Adrenal gland (tissue), 12 donors: ENCODE data around the gene PARP3. TPM values are rescaled to one million over a fixed set of nuclear protein-coding genes. Genes with fewer than 3 reads are reported as not detected.

Experiments used
- DNase-seq, 7 donors: peaks; one replicate each; pipeline ENCODE4 v3.0.0-alpha.2; 2019 to 2020
- H3K27ac ChIP-seq, 5 donors: fragments of 200-600 bp; sonication (generic) in 4 of 5; 1 replicate in 3 of 5; 2 replicates in 2 of 5; pipeline versions ENCODE4 v1.5.1 to v1.8.0; 2016 to 2020; ENCODE audit warnings: mild to moderate bottlenecking in 1 of 5
- H3K27me3 ChIP-seq: fragments of 200-600 bp; 2 replicates; pipeline ENCODE4 v1.8.0; 2021
- H3K36me3 ChIP-seq, 2 donors: fragments of 200-600 bp; replicated peaks in 1 of 2; 1 replicate in 1 of 2; 2 replicates in 1 of 2; pipeline versions ENCODE4 v1.5.1 to v1.8.0; 2018 to 2022
- H3K4me1 ChIP-seq, 2 donors: fragments of 200-600 bp; replicated peaks in 1 of 2; 1 replicate in 1 of 2; 2 replicates in 1 of 2; pipeline versions ENCODE4 v1.5.1 to v1.8.0; 2018 to 2021
- H3K4me3 ChIP-seq, 4 donors: fragments of 200-600 bp; sonication (generic) in 3 of 4; one replicate each; pipeline ENCODE4 v1.5.1; 2016 to 2018
- H3K9me3 ChIP-seq, 3 donors: fragments of 200-600 bp; sonication (generic) in 1 of 3; replicated peaks in 1 of 3; 1 replicate in 2 of 3; 2 replicates in 1 of 3; pipeline versions ENCODE4 v1.5.1 to v1.8.0; 2016 to 2021
- CTCF ChIP-seq, 6 experiments: fragments of 450-650 bp in 4 of 6; fragments of 200-600 bp in 2 of 6; sonication (generic) in 1 of 6; IDR thresholded peaks; 1 replicate in 5 of 6; 2 replicates in 1 of 6; pipeline versions ENCODE4 v1.5.1 to v1.8.0; 2016 to 2021; ENCODE audit warnings: antibody characterized with exemption in 6 of 6, mild to moderate bottlenecking in 2 of 6, moderate library complexity in 1 of 6
- POLR2A ChIP-seq, 2 donors: fragments of 450-650 bp; IDR thresholded peaks; one replicate each; pipeline ENCODE4 v1.6.1; 2017; ENCODE audit warnings: antibody characterized with exemption in 2 of 2, mild to moderate bottlenecking in 2 of 2, moderate library complexity in 1 of 2
- WGBS, 4 donors: extraction: QIAGEN DNeasy Blood & Tissue Kit in 2 of 4; methylation state at CpG; one replicate each; pipeline versions ENCODE4 v1.1.5 to v1.1.7; 2013 to 2017; 5-methylcytosine and 5-hydroxymethylcytosine counted together
- intact Hi-C, 2 donors: fragments of 100-400 bp; cut with DNase I; formaldehyde crosslinking; loops; one replicate each; pipeline versions ENCODE4 v1.14.1 to v1.15.0; 2022 to 2023
- polyA plus RNA-seq, 3 donors: library from polyadenylated mRNA; stranded (reverse); fragments of 200-250 nt in 2 of 3; fragments of 350-450 nt in 1 of 3; fragmentation: Illumina TruSeq in 1 of 3; extraction: RNeasy Lipid Tissue Mini Kit (QIAGEN cat#74804) in 1 of 3; gene quantifications; one replicate each; pipeline ENCODE4 v1.2.3, GENCODE V29; 2013 to 2014
- total RNA-seq, 9 donors: library from RNA; depleted of rRNA in 4 of 9; stranded (reverse); fragments of >200 nt in 4 of 9; fragments of 120-200 nt in 1 of 9; fragmentation: NEBNext Ultra II Directional in 1 of 9; extraction: Animal tissue kit (Norgen Biotek cat#: 25700) in 1 of 9; gene quantifications; one replicate each; pipeline versions ENCODE4 v1.1.0 to v1.2.4, GENCODE V29; 2013 to 2023
- donor health status: healthy with polysubstance abuse.
- donor health status: Bipolar disorder and iron deficiency.
- donor health status: DM: yes; HTN: yes; CAD: no.
- donor health status: DM: no; HTN: no; CAD: no.
- donor health status: DM: no; HTN: no; CAD: no.
- donor health status: DM: yes; HTN: yes; CAD: no.

The PARP3 gene
- total and polyA plus RNA-seq, 12 donors = 7.8 to 94.1 (median 60.4) TPM

- WGBS, 4 donors = 0% methylated on average over 3 to 20 of the region's 20 CpGs
- H3K27ac ChIP-seq = peak overlapping the region in 3 of 5 donors; percentile 61 to 89 (median 74)
- TF ChIP-seq CTCF (IDR thresholded peaks at IDR 0.05) (no peak), POLR2A (IDR thresholded peaks at IDR 0.05) (peak in 1 of 2 donors; percentile 30)
- intact Hi-C loops = loop anchor here in 1 of 2 donors (10.0 kb wide), 1 partner anchor 53 kb away; the partner anchor contains the start of gene RPL29
- DNase-seq = no peak
- peaks cover 0 to 28% of the 10 kb centered on the region in 2 donors for H3K36me3 ChIP-seq
- no peaks in the 10 kb centered on the region for H3K27me3 ChIP-seq
- H3K4me1 ChIP-seq = peaks cover 31 to 37% of the 10 kb centered on the region in 2 donors
- peak overlapping the region; percentile 13 to 87 (median 56) for H3K4me3 ChIP-seq
- no peaks in the 10 kb centered on the region for H3K9me3 ChIP-seq
These were observed 733 bp upstream of the PARP3 start for GRCh38 chr3:51941463-51941797.

GRCh38 chr3:51942603-51943450 is 664 bp downstream of the PARP3 start:
- peaks cover 0 to 19% of the 10 kb centered on the region in 2 donors for H3K36me3 ChIP-seq
- no peak for TF ChIP-seq CTCF (IDR thresholded peaks at IDR 0.05)
- peak in 1 of 2 donors; percentile 38 for TF ChIP-seq POLR2A (IDR thresholded peaks at IDR 0.05)
- intact Hi-C loops = loop anchor here in 1 of 2 donors (10.0 kb wide), 1 partner anchor 52 kb away; the partner anchor contains the start of gene RPL29
- 19 to 60% (median 30%) methylated on average over 3 to 17 of the region's 17 CpGs for WGBS, 4 donors
- peak overlapping the region in 2 of 4 donors; percentile 53 to 54 for H3K4me3 ChIP-seq
- H3K9me3 ChIP-seq = no peaks in the 10 kb centered on the region
- H3K27me3 ChIP-seq = no peaks in the 10 kb centered on the region
- H3K27ac ChIP-seq = peak overlapping the region; percentile 97 to 99 (median 98)
- peaks cover 31 to 37% of the 10 kb centered on the region in 2 donors for H3K4me1 ChIP-seq
- DNase-seq = peak; percentile 78 to 87 (median 85)

GRCh38 chr3:51943451-51944391 is 1.6 kb downstream of the PARP3 start:
- Histone ChIP-seq H3K4me1 (peaks cover 28 to 37% of the 10 kb centered on the region in 2 donors), H3K4me3 (peak overlapping the region in 1 of 4 donors; percentile 54), H3K27ac (peak overlapping the region in 4 of 5 donors; percentile 97 to 99 (median 98)), H3K36me3 (peaks cover 0 to 25% of the 10 kb centered on the region in 2 donors), H3K9me3 (no peaks in the 10 kb centered on the region), H3K27me3 (no peaks in the 10 kb centered on the region)
- no peak for TF ChIP-seq CTCF (IDR thresholded peaks at IDR 0.05)
- WGBS, 4 donors = 86 to 90% (median 88%) methylated on average over 9 to 21 of the region's 21 CpGs
- intact Hi-C loops = loop anchor here in 1 of 2 donors (10.0 kb wide), 1 partner anchor 51 kb away; the partner anchor contains the start of gene RPL29
- peak in 4 of 7 donors; percentile 16 to 61 (median 28) for DNase-seq
